ENCODE data around the gene NPHS1. TPM values are rescaled to one million over a fixed set of nuclear protein-coding genes. Genes with fewer than 3 reads are reported as not detected.

Gene NPHS1
- total and polyA plus RNA-seq, 2 of the 8 experiments (the other 6 are each of a cell fraction or from before 2014, with no cell fraction given), result 1.3 to 1.4 TPM

DNA sequence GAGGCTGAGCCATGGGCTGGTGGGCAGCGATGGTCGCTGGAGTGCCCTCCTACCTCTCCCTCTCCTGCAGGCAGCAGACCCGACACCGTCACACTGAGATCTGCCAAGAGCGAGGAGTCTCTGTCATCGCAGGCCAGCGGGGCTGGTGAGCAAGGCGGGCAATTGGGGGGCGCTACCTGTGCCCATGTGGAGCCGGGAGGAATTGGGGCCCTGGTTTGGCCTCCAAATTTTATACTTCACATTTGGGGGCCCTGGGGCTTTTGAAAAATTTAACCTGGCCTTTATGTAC is 67.0 kb downstream of the NPHS1 start (continued):
- TF ChIP-seq, protein P1, sequence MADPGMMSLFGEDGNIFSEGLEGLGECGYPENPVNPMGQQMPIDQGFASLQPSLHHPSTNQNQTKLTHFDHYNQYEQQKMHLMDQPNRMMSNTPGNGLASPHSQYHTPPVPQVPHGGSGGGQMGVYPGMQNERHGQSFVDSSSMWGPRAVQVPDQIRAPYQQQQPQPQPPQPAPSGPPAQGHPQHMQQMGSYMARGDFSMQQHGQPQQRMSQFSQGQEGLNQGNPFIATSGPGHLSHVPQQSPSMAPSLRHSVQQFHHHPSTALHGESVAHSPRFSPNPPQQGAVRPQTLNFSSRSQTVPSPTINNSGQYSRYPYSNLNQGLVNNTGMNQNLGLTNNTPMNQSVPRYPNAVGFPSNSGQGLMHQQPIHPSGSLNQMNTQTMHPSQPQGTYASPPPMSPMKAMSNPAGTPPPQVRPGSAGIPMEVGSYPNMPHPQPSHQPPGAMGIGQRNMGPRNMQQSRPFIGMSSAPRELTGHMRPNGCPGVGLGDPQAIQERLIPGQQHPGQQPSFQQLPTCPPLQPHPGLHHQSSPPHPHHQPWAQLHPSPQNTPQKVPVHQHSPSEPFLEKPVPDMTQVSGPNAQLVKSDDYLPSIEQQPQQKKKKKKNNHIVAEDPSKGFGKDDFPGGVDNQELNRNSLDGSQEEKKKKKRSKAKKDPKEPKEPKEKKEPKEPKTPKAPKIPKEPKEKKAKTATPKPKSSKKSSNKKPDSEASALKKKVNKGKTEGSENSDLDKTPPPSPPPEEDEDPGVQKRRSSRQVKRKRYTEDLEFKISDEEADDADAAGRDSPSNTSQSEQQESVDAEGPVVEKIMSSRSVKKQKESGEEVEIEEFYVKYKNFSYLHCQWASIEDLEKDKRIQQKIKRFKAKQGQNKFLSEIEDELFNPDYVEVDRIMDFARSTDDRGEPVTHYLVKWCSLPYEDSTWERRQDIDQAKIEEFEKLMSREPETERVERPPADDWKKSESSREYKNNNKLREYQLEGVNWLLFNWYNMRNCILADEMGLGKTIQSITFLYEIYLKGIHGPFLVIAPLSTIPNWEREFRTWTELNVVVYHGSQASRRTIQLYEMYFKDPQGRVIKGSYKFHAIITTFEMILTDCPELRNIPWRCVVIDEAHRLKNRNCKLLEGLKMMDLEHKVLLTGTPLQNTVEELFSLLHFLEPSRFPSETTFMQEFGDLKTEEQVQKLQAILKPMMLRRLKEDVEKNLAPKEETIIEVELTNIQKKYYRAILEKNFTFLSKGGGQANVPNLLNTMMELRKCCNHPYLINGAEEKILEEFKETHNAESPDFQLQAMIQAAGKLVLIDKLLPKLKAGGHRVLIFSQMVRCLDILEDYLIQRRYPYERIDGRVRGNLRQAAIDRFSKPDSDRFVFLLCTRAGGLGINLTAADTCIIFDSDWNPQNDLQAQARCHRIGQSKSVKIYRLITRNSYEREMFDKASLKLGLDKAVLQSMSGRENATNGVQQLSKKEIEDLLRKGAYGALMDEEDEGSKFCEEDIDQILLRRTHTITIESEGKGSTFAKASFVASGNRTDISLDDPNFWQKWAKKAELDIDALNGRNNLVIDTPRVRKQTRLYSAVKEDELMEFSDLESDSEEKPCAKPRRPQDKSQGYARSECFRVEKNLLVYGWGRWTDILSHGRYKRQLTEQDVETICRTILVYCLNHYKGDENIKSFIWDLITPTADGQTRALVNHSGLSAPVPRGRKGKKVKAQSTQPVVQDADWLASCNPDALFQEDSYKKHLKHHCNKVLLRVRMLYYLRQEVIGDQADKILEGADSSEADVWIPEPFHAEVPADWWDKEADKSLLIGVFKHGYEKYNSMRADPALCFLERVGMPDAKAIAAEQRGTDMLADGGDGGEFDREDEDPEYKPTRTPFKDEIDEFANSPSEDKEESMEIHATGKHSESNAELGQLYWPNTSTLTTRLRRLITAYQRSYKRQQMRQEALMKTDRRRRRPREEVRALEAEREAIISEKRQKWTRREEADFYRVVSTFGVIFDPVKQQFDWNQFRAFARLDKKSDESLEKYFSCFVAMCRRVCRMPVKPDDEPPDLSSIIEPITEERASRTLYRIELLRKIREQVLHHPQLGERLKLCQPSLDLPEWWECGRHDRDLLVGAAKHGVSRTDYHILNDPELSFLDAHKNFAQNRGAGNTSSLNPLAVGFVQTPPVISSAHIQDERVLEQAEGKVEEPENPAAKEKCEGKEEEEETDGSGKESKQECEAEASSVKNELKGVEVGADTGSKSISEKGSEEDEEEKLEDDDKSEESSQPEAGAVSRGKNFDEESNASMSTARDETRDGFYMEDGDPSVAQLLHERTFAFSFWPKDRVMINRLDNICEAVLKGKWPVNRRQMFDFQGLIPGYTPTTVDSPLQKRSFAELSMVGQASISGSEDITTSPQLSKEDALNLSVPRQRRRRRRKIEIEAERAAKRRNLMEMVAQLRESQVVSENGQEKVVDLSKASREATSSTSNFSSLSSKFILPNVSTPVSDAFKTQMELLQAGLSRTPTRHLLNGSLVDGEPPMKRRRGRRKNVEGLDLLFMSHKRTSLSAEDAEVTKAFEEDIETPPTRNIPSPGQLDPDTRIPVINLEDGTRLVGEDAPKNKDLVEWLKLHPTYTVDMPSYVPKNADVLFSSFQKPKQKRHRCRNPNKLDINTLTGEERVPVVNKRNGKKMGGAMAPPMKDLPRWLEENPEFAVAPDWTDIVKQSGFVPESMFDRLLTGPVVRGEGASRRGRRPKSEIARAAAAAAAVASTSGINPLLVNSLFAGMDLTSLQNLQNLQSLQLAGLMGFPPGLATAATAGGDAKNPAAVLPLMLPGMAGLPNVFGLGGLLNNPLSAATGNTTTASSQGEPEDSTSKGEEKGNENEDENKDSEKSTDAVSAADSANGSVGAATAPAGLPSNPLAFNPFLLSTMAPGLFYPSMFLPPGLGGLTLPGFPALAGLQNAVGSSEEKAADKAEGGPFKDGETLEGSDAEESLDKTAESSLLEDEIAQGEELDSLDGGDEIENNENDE (IDR thresholded peaks at IDR 0.05; ENCODE audit: insufficient replicate concordance, low read length), result no peak
- TF ChIP-seq, protein P2, sequence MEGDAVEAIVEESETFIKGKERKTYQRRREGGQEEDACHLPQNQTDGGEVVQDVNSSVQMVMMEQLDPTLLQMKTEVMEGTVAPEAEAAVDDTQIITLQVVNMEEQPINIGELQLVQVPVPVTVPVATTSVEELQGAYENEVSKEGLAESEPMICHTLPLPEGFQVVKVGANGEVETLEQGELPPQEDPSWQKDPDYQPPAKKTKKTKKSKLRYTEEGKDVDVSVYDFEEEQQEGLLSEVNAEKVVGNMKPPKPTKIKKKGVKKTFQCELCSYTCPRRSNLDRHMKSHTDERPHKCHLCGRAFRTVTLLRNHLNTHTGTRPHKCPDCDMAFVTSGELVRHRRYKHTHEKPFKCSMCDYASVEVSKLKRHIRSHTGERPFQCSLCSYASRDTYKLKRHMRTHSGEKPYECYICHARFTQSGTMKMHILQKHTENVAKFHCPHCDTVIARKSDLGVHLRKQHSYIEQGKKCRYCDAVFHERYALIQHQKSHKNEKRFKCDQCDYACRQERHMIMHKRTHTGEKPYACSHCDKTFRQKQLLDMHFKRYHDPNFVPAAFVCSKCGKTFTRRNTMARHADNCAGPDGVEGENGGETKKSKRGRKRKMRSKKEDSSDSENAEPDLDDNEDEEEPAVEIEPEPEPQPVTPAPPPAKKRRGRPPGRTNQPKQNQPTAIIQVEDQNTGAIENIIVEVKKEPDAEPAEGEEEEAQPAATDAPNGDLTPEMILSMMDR (IDR thresholded peaks at IDR 0.05; ENCODE audit: control extremely low read depth in 1 of 3, insufficient read depth in 1 of 3, low read depth in 1 of 3, low read length in 3 of 3), result no peak
- no peak for TF ChIP-seq SP1 (IDR thresholded peaks at IDR 0.05; ENCODE audit: low read depth, low read length)
